GM19324 (cell line): Measurements from ENCODE around the gene LTBP1.
A peak's percentile ranks its signal among the peaks of the same experiment; 100 is the strongest.
"Not testable (repeated sequence)": the region's sequence is repeated elsewhere in the genome, so short reads cannot be mapped to it uniquely, and the experiment has no call there.

Experiments
- ATAC-seq: cut with Tn5 transposase; IDR thresholded peaks from one replicate; pipeline ENCODE4 v1.9.1; 2021; ENCODE audit warnings: mild to moderate bottlenecking, moderate library complexity; ENCODE audit not compliant: unreplicated experiment, low FRiP score

LTBP1 gene

GRCh38 chr2:33433279-33434235, 486.8 kb downstream of the LTBP1 start:
- ATAC-seq: no peak

DNA sequence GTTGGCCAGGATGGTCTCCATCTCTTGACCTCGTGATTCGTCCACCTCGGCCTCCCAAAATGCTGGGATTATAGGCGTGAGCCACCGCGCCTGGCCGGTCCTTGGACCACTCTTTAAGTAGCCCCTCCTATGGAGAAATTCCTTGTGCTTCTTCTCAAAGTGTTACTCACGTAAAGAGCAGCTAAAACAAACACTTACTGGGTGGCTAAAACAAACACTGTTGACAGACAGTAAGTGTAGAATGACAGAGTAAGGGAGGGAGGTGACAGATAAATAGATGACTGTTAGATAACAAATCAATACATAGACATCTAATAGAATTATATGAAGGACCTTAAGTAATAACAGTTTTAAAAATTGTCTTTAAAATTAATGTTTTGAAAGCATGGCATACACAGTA, 488.8 kb downstream of the LTBP1 start:
- no peak for ATAC-seq

DNA sequence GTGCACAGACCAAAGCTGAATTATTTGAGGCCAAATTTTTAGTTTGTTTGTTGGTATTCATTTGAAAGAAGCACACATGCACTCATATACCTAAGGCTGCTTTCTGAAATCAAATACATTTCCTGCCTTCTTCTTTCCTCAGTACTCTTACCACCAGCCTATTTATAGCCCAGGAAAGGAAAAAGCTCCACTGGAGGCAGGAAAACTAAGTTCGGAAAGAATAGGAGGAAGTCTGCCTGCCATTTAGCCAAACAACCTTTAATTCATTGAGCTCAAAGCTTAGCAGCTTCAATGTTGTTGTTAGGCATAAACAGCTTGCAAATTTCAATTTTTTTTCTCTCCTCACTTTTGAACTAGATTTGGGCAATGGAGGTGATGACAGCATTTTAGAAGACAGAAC, 489.3 kb downstream of the LTBP1 start:
- no peak for ATAC-seq

GRCh38 chr2:33437297-33437696, 490.5 kb downstream of the LTBP1 start:
- no peak for ATAC-seq

DNA sequence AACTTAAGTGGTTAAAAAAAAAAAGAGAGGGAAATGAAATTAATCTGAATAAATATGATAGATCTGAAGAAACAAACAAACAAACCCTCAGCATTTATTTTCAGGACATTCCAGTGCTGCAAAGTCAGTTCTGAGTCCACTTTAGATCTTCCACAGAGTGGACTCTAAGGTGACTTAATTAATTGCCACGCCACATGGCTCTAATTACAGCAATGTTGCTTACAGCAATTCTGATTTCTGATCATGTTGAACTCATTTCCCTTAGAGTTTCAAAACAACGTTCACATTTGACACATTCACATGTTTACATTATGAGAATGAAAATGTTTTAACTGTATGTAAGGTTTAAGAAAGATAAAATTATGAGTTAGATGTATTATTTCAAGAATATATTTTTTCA, 491.1 kb downstream of the LTBP1 start:
- no peak for ATAC-seq

- ATAC-seq: peak; percentile 62
These were observed 494.6 kb downstream of the LTBP1 start for GRCh38 chr2:33441235-33441810.

GRCh38 chr2:33442052-33442451, 495.3 kb downstream of the LTBP1 start:
- ATAC-seq: not testable (repeated sequence)

DNA sequence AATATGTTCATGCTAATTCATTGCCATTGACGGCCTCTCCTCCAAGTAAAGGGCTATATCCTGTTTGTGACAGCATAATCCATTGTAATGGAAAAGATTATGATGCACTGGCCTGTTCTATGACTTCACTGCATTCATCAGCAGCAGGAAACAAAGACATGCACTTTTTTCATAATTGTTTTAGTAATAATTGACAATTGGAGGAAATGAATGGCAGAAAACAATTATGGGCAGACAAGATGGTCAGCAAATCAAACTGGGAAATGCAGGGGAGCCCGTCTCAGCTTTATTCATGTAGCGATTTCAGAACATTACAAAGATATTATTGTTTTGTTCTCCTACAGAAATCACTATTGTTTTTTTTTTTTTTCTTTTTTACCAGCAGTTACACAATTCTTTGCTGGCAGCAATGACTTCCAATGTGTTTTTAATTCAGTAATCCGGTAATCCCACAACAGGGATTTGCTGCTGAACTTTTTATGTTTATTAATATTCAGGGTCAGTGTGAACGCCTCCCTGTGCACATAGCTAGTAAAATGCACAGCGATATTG, 495.9 kb downstream of the LTBP1 start:
- ATAC-seq: no peak

DNA sequence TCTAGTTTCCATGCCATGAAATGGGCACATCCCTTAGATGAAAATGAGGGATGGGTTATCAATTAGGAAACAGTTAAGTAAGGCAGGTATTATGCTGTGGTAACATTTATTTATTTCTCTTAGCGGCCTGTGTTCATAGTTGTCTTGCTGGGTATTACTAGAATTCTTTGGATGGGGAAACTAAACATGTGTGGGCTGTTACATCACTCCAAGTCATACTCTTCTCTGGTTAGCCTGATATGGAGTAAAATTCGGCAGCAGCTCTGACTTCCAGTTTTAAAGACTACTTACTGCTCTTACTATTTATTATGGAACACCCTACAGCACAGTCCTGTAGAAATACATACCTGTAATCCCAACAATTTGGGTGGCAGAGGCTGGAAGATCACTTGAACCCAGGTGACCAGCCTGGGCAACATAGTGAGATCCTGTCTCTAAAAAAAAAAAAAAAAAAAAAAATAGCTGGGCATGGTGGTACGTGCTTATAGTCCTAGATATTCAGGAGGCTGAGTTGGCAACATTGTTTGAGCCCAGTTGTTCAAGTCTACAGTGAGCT, 496.6 kb downstream of the LTBP1 start:
- no peak for ATAC-seq

DNA sequence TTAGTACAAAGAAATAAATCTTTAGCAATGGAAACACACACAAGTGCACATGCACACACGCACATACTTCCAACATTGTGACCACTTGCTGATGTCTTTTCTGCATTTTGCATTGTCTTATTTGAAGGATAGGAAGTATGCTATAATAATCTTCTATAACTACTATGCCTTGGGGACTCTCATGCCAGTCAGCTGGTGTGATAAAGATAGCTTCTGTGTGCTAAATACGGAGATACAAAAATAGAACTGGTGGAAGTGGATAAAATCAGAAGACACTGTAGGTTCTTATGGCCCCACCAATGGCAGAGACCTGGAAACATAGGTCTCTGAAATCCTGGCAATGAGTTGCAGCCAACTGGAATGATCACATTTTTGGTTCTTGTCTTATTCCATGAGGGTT, 498.2 kb downstream of the LTBP1 start:
- no peak for ATAC-seq

DNA sequence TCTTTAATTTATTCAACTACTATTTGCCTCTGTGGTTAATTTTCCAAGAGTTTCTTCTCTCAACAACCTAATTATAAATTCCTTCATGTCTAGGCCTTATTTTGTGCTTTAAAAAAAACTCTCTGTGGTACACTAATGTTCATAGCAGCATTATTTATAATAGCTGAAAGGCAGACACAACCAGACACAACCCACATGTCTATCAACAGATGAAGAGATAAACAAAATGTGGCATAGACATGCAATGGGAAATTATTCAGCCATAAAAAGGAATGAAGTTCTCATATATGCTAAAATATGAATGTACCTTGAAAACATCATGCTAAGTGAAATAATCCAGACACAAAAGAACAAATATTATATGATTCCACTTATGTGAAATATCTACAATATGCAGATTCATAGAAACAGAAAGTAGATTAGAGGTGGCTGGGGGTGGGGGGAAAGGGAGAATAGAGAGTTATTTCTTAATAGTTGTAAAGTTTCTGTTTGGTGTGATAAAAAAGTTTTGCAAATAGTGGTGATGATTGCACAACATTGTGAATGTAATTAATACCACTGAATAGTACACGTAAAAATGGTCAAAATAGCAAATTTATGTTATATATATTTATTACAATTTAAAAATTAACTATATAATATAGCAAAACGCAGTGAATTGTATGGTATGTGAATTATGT, 501.6 kb downstream of the LTBP1 start:
- ATAC-seq: no peak
